Measurements from ENCODE around the gene CPLX3. TPM values are rescaled to one million over a fixed set of nuclear protein-coding genes. Genes with fewer than 3 reads are reported as not detected.

CPLX3 gene
- total RNA-seq, 2 donors from 2014 or later, result not detected

GRCh38 chr15:74840851-74841775 is 14.7 kb downstream of the CPLX3 start:
- no peak overlapping the region for H3K27ac Mint-ChIP-seq
- WGBS, 2 experiments (ENCODE audit: insufficient coverage in 1 of 2, insufficient read length in 1 of 2), result 92 to 99% methylated on average over 8 to 9 of the region's 9 CpGs
- peaks cover 23% of the 10 kb centered on the region for H3K4me1 Mint-ChIP-seq
- H3K27me3 ChIP-seq (ENCODE audit: control insufficient read depth, insufficient read depth, low read length, poor library complexity, severe bottlenecking), result no peaks in the 10 kb centered on the region
- H3K4me1 ChIP-seq (ENCODE audit: control insufficient read depth, insufficient read depth, low read length), result no peaks in the 10 kb centered on the region
- no peak overlapping the region for H3K4me3 ChIP-seq (ENCODE audit: low read length)
- no peak for DNase-seq
- H3K36me3 ChIP-seq (ENCODE audit: control insufficient read depth, insufficient read depth, low read length), result peaks cover 5% of the 10 kb centered on the region
- no peak for TF ChIP-seq CTCF (conservative IDR thresholded peaks at IDR 0.05)
- no peak overlapping the region for H3K9ac ChIP-seq (ENCODE audit: extremely low read depth, low read length, poor library complexity, severe bottlenecking)
- H3K27ac ChIP-seq (ENCODE audit: low read depth, low read length), result no peak overlapping the region
- peak overlapping the region; percentile 26 for H3K4me3 Mint-ChIP-seq
- peaks cover 28% of the 10 kb centered on the region for H3K36me3 Mint-ChIP-seq (ENCODE audit: low read depth)
- no peaks in the 10 kb centered on the region for H3K9me3 ChIP-seq (ENCODE audit: control insufficient read depth, low read length)
- no peaks in the 10 kb centered on the region for H3K27me3 Mint-ChIP-seq (ENCODE audit: insufficient read depth)
- H3K9me3 Mint-ChIP-seq, result no peaks in the 10 kb centered on the region

- H3K4me3 ChIP-seq (ENCODE audit: low read length), result peak overlapping the region; percentile 91
- H3K27ac Mint-ChIP-seq, result peak overlapping the region; percentile 96
- peak overlapping the region; percentile 68 for H3K9ac ChIP-seq (ENCODE audit: extremely low read depth, low read length, poor library complexity, severe bottlenecking)
- H3K4me3 Mint-ChIP-seq, result peak overlapping the region; percentile 85
- peaks cover 9% of the 10 kb centered on the region for H3K36me3 ChIP-seq (ENCODE audit: control insufficient read depth, insufficient read depth, low read length)
- H3K4me1 ChIP-seq (ENCODE audit: control insufficient read depth, insufficient read depth, low read length), result no peaks in the 10 kb centered on the region
- H3K4me1 Mint-ChIP-seq, result peaks cover 23% of the 10 kb centered on the region
- no peak overlapping the region for H3K27ac ChIP-seq (ENCODE audit: low read depth, low read length)
- TF ChIP-seq CTCF (conservative IDR thresholded peaks at IDR 0.05), result no peak
- no peaks in the 10 kb centered on the region for H3K9me3 Mint-ChIP-seq
- 86 to 91% methylated on average over 13 to 14 of the region's 14 CpGs for WGBS, 2 experiments (ENCODE audit: insufficient coverage in 1 of 2, insufficient read length in 1 of 2)
- no peaks in the 10 kb centered on the region for H3K9me3 ChIP-seq (ENCODE audit: control insufficient read depth, low read length)
- no peaks in the 10 kb centered on the region for H3K27me3 Mint-ChIP-seq (ENCODE audit: insufficient read depth)
- peaks cover 31% of the 10 kb centered on the region for H3K36me3 Mint-ChIP-seq (ENCODE audit: low read depth)
- no peaks in the 10 kb centered on the region for H3K27me3 ChIP-seq (ENCODE audit: control insufficient read depth, insufficient read depth, low read length, poor library complexity, severe bottlenecking)
- DNase-seq, result no peak
Observed at GRCh38 chr15:74841891-74842373, 15.5 kb downstream of the CPLX3 start.

GRCh38 chr15:74842581-74843444 is 16.4 kb downstream of the CPLX3 start, which contains the start of gene ULK3:
Gene ULK3, minus strand, starts transcription at chr15:74843156. Its CDS starts 51 bp downstream, at chr15:74843105.
- H3K36me3 Mint-ChIP-seq (ENCODE audit: low read depth), result peaks cover 34% of the 10 kb centered on the region
- 0 to 1% methylated on average over 34 to 84 of the region's 84 CpGs for WGBS, 2 experiments (ENCODE audit: insufficient coverage in 1 of 2, insufficient read length in 1 of 2)
- Histone ChIP-seq H3K4me1 (ENCODE audit: control insufficient read depth, insufficient read depth, low read length) (no peaks in the 10 kb centered on the region), H3K27me3 (ENCODE audit: control insufficient read depth, insufficient read depth, low read length, poor library complexity, severe bottlenecking) (no peaks in the 10 kb centered on the region), H3K9me3 (ENCODE audit: control insufficient read depth, low read length) (no peaks in the 10 kb centered on the region), H3K27ac (ENCODE audit: low read depth, low read length) (peak within 1 kb of the TSS; percentile 88), H3K4me3 (ENCODE audit: low read length) (peak within 1 kb of the TSS; percentile 91), H3K9ac (ENCODE audit: extremely low read depth, low read length, poor library complexity, severe bottlenecking) (peak within 1 kb of the TSS; percentile 68), H3K36me3 (ENCODE audit: control insufficient read depth, insufficient read depth, low read length) (peaks cover 9% of the 10 kb centered on the region)
- peak; percentile 82 for TF ChIP-seq CTCF (conservative IDR thresholded peaks at IDR 0.05)
- H3K27ac Mint-ChIP-seq, result peak within 1 kb of the TSS; percentile 96
- peak within 1 kb of the TSS; percentile 85 for H3K4me3 Mint-ChIP-seq
- peaks cover 23% of the 10 kb centered on the region for H3K4me1 Mint-ChIP-seq
- DNase-seq, result peak; percentile 96
- H3K9me3 Mint-ChIP-seq, result no peaks in the 10 kb centered on the region
- H3K27me3 Mint-ChIP-seq (ENCODE audit: insufficient read depth), result no peaks in the 10 kb centered on the region

Measured in endodermal cell (in vitro differentiated cells).